Upper lobe of right lung (tissue), 1 donor: ENCODE data around the gene WWP2. TPM values are rescaled to one million over a fixed set of nuclear protein-coding genes. Genes with fewer than 3 reads are reported as not detected.

ENCODE experiments used
- ATAC-seq: fragments of 200-7000 bp; cut with Tn5 transposase; one replicate; pipeline ENCODE4 v1.9.1; 2020; ENCODE audit warnings: mild to moderate bottlenecking, moderate library complexity
- DNase-seq: peaks from one replicate; pipeline ENCODE4 v3.0.0-alpha.2; 2020
- H3K27ac ChIP-seq: fragments of 200-600 bp; one replicate; pipeline ENCODE4 v1.8.0; 2022
- H3K27me3 ChIP-seq: fragments of 200-600 bp; one replicate; pipeline ENCODE4 v1.8.0; 2022; ENCODE audit warnings: mild to moderate bottlenecking
- H3K36me3 ChIP-seq: fragments of 200-600 bp; one replicate; pipeline ENCODE4 v1.8.0; 2022
- H3K4me1 ChIP-seq: fragments of 200-600 bp; one replicate; pipeline ENCODE4 v1.8.0; 2022
- H3K4me3 ChIP-seq: fragments of 200-600 bp; one replicate; pipeline ENCODE4 v1.8.0; 2022; ENCODE audit warnings: mild to moderate bottlenecking
- H3K9me3 ChIP-seq: fragments of 200-600 bp; one replicate; pipeline ENCODE4 v1.8.0; 2022
- CTCF ChIP-seq: fragments of 200-600 bp; IDR thresholded peaks from one replicate; pipeline ENCODE4 v1.8.0; 2022; ENCODE audit warnings: antibody characterized with exemption
- intact Hi-C: fragments of 100-400 bp; cut with DNase I; formaldehyde crosslinking; loops from one replicate; pipeline ENCODE4 v1.11.0; 2022
- total RNA-seq: library from RNA; stranded (reverse); fragmentation: NEBNext Ultra II Directional; extraction: Animal tissue kit (Norgen Biotek cat#: 25700); gene quantifications from one replicate; pipeline ENCODE4 v1.2.1, GENCODE V29; 2021
- donor health status: DM: no; HTN: yes; CAD: no; lungs with severe emphysema.

The WWP2 gene
- total RNA-seq, 1 donor from 2014 or later = 71.9 TPM

DNA sequence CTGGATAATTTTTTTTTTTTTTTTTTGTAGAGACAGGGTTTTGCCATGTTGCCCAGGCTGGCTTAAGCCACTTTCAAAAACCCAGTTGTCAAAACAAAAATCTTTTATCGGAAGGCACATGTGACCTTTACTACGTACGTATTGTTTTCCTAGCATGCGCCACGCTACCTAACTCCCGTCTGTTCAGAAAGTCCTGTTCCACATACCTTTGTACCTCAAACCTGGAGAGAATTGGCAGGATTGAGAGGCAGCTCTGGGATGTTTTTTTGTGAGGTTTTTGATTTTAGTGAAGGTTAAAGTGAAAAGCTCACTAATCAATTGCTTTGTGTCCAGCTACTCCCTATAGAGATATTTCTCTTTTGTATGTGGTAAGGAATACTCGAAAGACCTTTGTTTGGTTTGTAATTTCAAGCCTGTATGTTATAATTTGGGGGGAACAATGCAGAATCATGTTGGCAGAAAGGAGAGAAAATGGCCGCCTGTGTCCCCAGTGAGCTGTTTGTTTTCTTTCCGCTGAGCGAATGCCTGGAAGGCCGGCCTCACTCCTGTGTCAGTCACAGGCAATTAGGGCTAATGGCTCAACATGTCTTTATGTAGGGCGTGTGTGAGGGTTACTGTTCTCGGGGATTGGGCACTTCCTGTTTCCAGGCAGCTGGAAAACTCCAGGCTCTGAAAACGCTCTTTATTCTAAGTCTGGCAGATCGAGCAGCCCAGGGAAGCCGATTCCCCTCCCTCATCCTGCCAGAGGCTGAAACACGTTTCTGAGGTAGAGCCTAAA is 128.2 kb downstream of the WWP2 start:
- peaks cover 19% of the 10 kb centered on the region for H3K36me3 ChIP-seq
- no peak for TF ChIP-seq CTCF
- no peaks in the 10 kb centered on the region for H3K27me3 ChIP-seq
- H3K4me3 ChIP-seq = no peak overlapping the region
- DNase-seq (no peak), ATAC-seq (peak; percentile 54)
- intact Hi-C loops = no loop called here
- peaks cover 6% of the 10 kb centered on the region for H3K4me1 ChIP-seq
- peak overlapping the region; percentile 77 for H3K27ac ChIP-seq
- H3K9me3 ChIP-seq = no peaks in the 10 kb centered on the region

- TF ChIP-seq CTCF = no peak
- peaks cover 6% of the 10 kb centered on the region for H3K4me1 ChIP-seq
- H3K27me3 ChIP-seq = no peaks in the 10 kb centered on the region
- ATAC-seq (no peak), DNase-seq (no peak)
- no peaks in the 10 kb centered on the region for H3K9me3 ChIP-seq
- H3K27ac ChIP-seq = peak overlapping the region; percentile 77
- intact Hi-C loops = no loop called here
- no peak overlapping the region for H3K4me3 ChIP-seq
- peaks cover 19% of the 10 kb centered on the region for H3K36me3 ChIP-seq
These were observed 128.8 kb downstream of the WWP2 start for GRCh38 chr16:69890892-69891282.

- intact Hi-C loops = no loop called here
- H3K27ac ChIP-seq = no peak overlapping the region
- peaks cover 6% of the 10 kb centered on the region for H3K4me1 ChIP-seq
- no peaks in the 10 kb centered on the region for H3K27me3 ChIP-seq
- DNase-seq (no peak), ATAC-seq (no peak)
- no peak overlapping the region for H3K4me3 ChIP-seq
- TF ChIP-seq CTCF = no peak
- no peaks in the 10 kb centered on the region for H3K9me3 ChIP-seq
- H3K36me3 ChIP-seq = peaks cover 19% of the 10 kb centered on the region
These were observed 130.2 kb downstream of the WWP2 start for GRCh38 chr16:69892378-69892777.

GRCh38 chr16:69893106-69893505 is 131.0 kb downstream of the WWP2 start:
- TF ChIP-seq CTCF = no peak
- Histone ChIP-seq H3K4me1 (peaks cover 6% of the 10 kb centered on the region), H3K36me3 (peaks cover 16% of the 10 kb centered on the region), H3K9me3 (no peaks in the 10 kb centered on the region), H3K27me3 (no peaks in the 10 kb centered on the region), H3K27ac (no peak overlapping the region), H3K4me3 (no peak overlapping the region)
- DNase-seq (no peak), ATAC-seq (no peak)
- intact Hi-C loops = no loop called here

DNA sequence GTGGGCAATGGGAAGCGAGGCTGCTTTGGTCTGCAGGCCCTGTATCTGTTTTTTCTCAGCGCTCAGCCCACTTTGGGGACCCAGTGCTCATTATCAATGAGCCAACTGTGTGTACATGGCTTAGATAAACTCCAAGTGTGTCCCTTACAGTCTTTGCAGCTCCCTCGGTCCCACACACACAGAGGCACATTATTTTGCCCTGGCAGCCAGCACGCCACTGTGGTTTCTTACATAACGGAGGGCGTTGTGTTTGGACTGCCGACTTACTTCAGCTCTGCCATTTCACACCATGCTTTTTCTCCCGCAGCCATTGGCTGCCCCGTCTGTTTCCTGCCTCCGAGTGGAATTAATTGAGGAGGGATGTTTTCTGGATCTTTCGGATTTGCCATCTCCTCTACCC is 132.5 kb downstream of the WWP2 start:
- Histone ChIP-seq H3K4me1 (peaks cover 6% of the 10 kb centered on the region), H3K36me3 (peaks cover under 1% of the 10 kb centered on the region), H3K27ac (no peak overlapping the region), H3K27me3 (no peaks in the 10 kb centered on the region), H3K4me3 (no peak overlapping the region), H3K9me3 (no peaks in the 10 kb centered on the region)
- intact Hi-C loops = no loop called here
- ATAC-seq (no peak), DNase-seq (no peak)
- TF ChIP-seq CTCF = no peak
